Measurements from ENCODE around the gene ERICH3.

ERICH3 gene

DNA sequence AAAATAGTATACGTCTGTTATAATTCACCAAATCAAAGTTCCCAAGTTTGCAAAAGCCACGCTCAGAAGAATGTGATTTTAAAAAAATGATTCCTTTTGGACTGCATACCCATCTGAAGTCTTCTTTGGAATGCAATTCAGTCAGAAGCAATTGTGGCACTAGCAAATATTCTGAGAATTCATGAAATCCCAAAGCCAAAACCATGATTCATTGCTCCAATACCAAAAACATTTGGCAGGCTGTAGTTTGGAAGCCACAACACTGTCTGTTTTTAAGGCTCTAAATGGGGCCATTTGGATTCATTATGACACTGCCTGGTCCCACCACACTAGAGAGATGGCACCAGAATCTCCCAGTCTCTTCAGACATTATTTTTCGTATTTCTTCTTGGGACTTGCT lies 139.4 kb downstream of the ERICH3 start:
- DNase-seq (ENCODE audit: extremely low read depth, low read depth), result peak; percentile 2
- no peak for TF ChIP-seq CTCF (IDR thresholded peaks at IDR 0.05; ENCODE audit: low read depth, low read length)

DNA sequence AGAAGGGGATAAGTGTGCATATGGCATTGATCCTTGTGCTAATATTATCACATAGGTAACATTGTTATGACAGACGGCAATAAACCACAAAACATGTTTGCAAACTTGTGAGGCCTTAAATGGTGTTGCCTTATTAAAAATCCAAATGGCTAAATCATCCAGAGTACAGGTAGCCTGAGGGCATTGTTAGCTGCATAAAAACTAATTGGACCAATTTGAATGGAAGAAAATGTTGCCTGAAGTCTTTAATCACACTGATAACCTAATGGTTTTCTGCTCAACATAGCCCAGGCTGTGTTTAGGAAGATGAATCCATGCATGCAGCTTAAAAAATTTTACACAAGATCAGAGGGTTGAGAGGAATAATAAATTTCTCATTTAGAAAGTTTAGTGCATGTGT lies 141.8 kb downstream of the ERICH3 start:
- DNase-seq (ENCODE audit: extremely low read depth, low read depth), result no peak
- TF ChIP-seq CTCF (IDR thresholded peaks at IDR 0.05; ENCODE audit: low read depth, low read length), result no peak

GRCh38 chr1:74530892-74531291 lies 142.7 kb downstream of the ERICH3 start:
- no peak for TF ChIP-seq CTCF (IDR thresholded peaks at IDR 0.05; ENCODE audit: low read depth, low read length)
- DNase-seq (ENCODE audit: extremely low read depth, low read depth), result no peak

DNA sequence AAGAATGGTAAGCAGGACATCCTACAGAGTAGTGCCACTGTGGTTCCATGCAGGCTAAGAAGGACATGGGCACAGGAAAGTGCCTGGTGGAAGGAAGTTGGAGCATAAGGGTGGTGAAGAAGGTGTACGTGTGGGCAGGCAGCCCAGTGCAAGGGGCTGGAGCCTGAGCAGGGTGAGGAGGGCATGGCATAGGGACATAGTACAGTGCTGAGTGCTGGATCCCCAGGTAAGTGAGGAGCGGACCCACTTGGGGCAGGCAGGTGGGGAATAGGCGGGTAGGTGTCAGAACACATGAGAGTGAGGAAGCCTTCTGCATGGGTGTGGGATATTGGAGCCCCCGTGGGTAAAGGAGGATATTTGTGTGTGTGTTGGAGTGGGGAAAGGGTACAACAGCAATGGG lies 145.5 kb downstream of the ERICH3 start:
- TF ChIP-seq CTCF (IDR thresholded peaks at IDR 0.05; ENCODE audit: low read depth, low read length), result no peak
- DNase-seq (ENCODE audit: extremely low read depth, low read depth), result no peak

DNA sequence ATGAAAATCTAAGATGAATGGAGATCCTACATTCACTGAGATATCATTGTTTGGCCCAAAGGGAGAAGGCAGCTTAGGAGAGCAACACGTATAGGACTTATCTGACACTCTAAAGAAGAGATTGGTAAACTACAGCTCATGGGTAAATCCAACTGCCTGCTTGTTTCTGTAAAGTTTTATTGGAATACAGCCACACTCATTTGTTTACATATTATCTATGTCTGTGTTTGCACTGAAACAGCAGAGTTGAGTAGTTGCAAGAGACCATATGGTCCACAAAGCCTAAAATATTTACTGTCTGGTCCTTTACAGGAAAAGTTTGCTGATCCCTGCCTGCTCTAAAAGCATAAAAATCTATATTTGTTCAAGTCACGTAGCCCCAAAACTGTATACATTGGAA lies 146.9 kb downstream of the ERICH3 start:
- TF ChIP-seq CTCF (IDR thresholded peaks at IDR 0.05; ENCODE audit: low read depth, low read length), result no peak
- DNase-seq (ENCODE audit: extremely low read depth, low read depth), result no peak

DNA sequence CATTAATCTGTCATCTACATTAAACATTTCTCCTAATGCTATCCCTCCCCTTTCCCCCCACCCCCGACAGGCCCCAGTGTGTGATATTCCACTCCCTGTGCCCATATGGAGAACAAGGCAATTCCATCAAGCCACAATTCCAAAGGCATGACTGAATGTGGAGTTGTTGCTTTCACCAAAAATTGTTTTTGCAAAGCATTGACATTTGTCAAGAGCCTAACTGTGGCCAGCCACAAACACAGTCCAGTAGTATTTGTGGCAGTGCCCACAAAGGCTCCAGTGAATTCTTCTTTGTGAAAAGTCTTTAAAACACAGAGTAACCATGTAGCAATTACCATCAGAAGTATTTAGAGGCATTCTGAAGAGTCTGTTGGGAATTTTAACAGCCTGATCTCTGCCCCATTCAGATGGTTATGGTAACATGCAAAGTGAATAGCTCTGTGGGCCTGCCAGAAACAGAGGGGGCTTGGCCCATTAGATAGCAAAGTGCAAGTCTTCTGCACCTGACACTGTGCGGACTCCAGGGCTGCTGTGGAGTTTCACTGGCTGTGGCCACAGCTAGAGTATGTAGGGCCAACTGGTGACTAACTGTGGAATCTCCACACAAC lies 149.6 kb downstream of the ERICH3 start:
- TF ChIP-seq CTCF (IDR thresholded peaks at IDR 0.05; ENCODE audit: low read depth, low read length), result no peak
- DNase-seq (ENCODE audit: extremely low read depth, low read depth), result no peak

- DNase-seq (ENCODE audit: extremely low read depth, low read depth), result no peak
- no peak for TF ChIP-seq CTCF (IDR thresholded peaks at IDR 0.05; ENCODE audit: low read depth, low read length)
Measured at GRCh38 chr1:74522148-74522547, 151.4 kb downstream of the ERICH3 start.

Measured in AG09319 (cell line).